Measurements from ENCODE around the gene SERPINA3.

DNA sequence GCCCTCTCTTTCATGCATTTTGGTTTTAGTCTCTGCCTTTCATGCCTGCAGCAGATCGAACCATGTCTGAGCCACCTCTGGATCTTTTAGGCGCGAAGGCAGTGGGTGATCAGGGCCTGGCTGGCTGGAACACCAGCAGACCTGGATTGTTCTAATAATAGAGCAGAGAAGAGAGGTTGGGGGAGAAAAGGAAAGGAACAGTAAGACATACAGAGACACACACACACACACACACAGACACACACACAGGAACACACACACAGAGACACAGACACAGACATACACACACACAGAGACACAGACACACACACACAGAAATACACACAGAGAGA is 38.2 kb downstream of the SERPINA3 start:
- TF ChIP-seq CTCF (IDR thresholded peaks at IDR 0.05) = no peak
- no peak for TF ChIP-seq POLR2A (IDR thresholded peaks at IDR 0.05)
